Measurements from ENCODE around the gene SIPA1L3.

Gene SIPA1L3

DNA sequence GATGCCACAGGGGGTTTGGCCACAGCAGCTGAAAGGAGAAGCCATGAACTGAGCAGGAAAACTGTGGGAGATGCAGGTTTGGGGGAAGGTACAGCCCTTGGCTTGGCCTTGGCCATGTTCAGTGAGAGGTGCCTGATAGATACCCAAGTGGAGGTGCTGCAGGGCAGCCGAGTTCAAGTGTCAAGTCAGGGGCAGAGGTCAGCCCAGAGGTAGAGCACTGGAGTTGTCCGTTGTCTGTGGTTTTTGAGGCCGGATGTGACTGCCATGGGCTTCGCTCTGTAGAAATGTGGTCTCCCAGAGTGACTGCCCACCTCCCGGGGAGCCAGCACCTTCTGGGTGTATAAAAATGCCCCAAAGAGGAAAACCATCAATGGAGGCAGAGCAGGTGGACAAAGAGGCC is 251.7 kb downstream of the SIPA1L3 start:
- Mint-ChIP-seq H3K4me3 (no peak overlapping the region), H3K36me3 (ENCODE audit: low read depth) (peaks cover 33% of the 10 kb centered on the region), H3K27ac (no peak overlapping the region), H3K4me1 (ENCODE audit: low read depth) (no peaks in the 10 kb centered on the region), H3K27me3 (no peaks in the 10 kb centered on the region), H3K9me3 (peaks cover 4% of the 10 kb centered on the region)

DNA sequence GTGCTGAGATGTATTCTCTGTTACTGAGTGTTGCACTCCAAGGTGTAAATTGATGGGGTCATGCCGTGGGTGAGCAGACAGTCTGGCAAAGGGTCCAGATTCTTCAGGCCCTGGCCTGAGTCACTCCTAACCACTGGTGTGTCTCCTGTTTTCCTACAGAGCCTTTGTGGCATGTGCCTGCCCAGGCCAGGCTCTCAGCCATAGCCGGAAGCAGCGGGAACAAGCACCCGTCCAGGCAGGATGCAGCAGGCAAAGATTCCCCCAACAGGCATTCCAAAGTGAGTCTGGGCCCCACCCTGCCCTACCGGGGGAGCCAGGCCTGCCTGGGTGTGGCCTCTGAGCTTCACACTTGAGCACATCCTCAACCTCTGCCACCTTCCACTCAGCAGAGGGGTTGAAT is 255.1 kb downstream of the SIPA1L3 start:
- H3K36me3 Mint-ChIP-seq (ENCODE audit: low read depth) = peaks cover 30% of the 10 kb centered on the region
- no peak overlapping the region for H3K27ac Mint-ChIP-seq
- no peaks in the 10 kb centered on the region for H3K4me1 Mint-ChIP-seq (ENCODE audit: low read depth)
- no peaks in the 10 kb centered on the region for H3K27me3 Mint-ChIP-seq
- no peak overlapping the region for H3K4me3 Mint-ChIP-seq
- H3K9me3 Mint-ChIP-seq = peaks cover 4% of the 10 kb centered on the region

- Mint-ChIP-seq H3K27ac (no peak overlapping the region), H3K9me3 (peaks cover 4% of the 10 kb centered on the region), H3K27me3 (no peaks in the 10 kb centered on the region), H3K4me3 (no peak overlapping the region), H3K36me3 (ENCODE audit: low read depth) (peaks cover 30% of the 10 kb centered on the region), H3K4me1 (ENCODE audit: low read depth) (no peaks in the 10 kb centered on the region)
Observed at GRCh38 chr19:38162632-38163031, 255.6 kb downstream of the SIPA1L3 start.

GRCh38 chr19:38163419-38164290 is 256.6 kb downstream of the SIPA1L3 start:
- Mint-ChIP-seq H3K4me3 (no peak overlapping the region), H3K9me3 (peaks cover 4% of the 10 kb centered on the region), H3K4me1 (ENCODE audit: low read depth) (no peaks in the 10 kb centered on the region), H3K27ac (no peak overlapping the region), H3K27me3 (no peaks in the 10 kb centered on the region), H3K36me3 (ENCODE audit: low read depth) (peaks cover 30% of the 10 kb centered on the region)

DNA sequence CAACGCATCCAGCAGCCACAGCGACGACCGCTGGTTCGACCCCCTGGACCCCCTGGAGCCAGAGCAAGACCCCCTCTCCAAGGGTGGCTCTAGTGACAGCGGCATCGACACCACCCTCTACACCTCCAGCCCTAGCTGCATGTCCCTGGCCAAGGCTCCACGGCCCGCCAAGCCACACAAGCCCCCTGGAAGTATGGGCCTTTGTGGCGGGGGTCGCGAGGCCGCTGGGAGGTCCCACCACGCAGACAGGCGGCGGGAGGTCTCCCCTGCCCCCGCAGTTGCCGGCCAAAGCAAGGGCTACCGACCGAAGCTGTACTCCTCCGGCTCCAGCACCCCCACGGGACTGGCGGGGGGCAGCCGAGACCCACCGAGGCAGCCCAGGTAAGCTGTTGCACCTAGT is 257.5 kb downstream of the SIPA1L3 start:
- H3K27me3 Mint-ChIP-seq = no peaks in the 10 kb centered on the region
- H3K9me3 Mint-ChIP-seq = peaks cover 4% of the 10 kb centered on the region
- peaks cover 30% of the 10 kb centered on the region for H3K36me3 Mint-ChIP-seq (ENCODE audit: low read depth)
- H3K4me1 Mint-ChIP-seq (ENCODE audit: low read depth) = no peaks in the 10 kb centered on the region
- no peak overlapping the region for H3K27ac Mint-ChIP-seq
- H3K4me3 Mint-ChIP-seq = no peak overlapping the region

DNA sequence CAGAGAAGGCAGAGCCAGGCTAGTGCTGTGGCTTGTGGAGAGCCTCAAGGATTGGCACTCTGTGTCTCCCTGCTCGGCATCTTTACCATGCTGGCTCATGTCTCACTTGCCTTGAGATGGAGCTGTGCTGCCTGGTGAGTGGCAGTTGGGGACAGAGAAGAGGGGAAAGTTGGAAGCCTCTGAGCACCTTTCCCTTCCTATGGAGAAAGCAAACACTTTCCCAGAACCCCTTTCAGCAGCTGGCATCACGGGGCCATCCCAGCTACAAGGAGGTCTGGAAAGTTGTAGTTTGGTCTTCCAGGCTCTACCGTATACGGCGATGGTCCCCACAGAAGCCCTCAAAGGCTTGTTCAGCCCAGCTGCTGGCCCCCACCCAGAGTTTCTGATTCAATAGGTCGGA is 258.3 kb downstream of the SIPA1L3 start:
- Mint-ChIP-seq H3K36me3 (ENCODE audit: low read depth) (peaks cover 30% of the 10 kb centered on the region), H3K4me3 (no peak overlapping the region), H3K27me3 (no peaks in the 10 kb centered on the region), H3K4me1 (ENCODE audit: low read depth) (no peaks in the 10 kb centered on the region), H3K9me3 (peaks cover 4% of the 10 kb centered on the region), H3K27ac (no peak overlapping the region)

DNA sequence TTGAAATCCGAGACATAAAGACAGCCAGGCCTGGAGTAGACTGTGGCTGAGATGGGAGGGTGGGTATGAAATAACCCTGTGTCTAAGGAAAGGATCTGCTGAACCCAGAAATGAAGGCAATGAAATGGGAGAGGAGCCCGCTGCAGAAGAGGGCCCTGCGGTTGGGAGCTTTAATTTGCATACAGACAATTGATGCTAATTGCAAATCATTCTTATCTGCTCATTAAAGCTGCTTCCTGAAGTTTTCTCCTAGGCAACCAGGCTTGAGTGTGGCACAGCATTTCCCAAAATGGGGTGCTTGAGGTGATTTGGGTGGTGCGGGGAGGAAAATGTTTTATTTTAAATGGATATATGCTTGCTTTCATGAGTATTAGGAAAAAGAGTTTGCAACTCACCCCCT is 261.6 kb downstream of the SIPA1L3 start:
- Mint-ChIP-seq H3K9me3 (no peaks in the 10 kb centered on the region), H3K4me3 (no peak overlapping the region), H3K27ac (no peak overlapping the region), H3K36me3 (ENCODE audit: low read depth) (peaks cover 7% of the 10 kb centered on the region), H3K4me1 (ENCODE audit: low read depth) (no peaks in the 10 kb centered on the region), H3K27me3 (no peaks in the 10 kb centered on the region)

GRCh38 chr19:38170334-38170733 is 263.3 kb downstream of the SIPA1L3 start:
- Mint-ChIP-seq H3K9me3 (no peaks in the 10 kb centered on the region), H3K27me3 (no peaks in the 10 kb centered on the region), H3K36me3 (ENCODE audit: low read depth) (peaks cover under 1% of the 10 kb centered on the region), H3K27ac (no peak overlapping the region), H3K4me3 (no peak overlapping the region), H3K4me1 (ENCODE audit: low read depth) (no peaks in the 10 kb centered on the region)

DNA sequence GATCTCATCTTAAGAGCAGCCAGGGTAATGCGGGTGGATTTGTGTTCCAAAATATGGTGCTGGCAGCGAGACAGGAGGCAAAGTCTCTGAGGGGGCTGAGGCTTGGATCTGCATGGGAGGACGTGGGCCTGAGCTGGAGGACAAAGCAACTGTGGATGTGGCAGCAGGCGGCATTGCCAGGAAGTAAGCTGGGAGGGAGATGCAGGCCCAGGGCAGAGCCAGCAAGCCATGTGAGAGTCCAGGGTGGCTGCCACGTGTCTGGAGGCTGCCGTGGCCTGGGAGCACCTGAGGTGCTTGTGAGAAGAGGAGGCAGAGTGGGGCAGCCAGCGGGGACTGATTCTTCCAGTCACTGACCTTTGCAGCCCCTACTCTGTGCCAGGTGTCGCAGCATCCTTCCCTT is 265.0 kb downstream of the SIPA1L3 start:
- no peak overlapping the region for H3K27ac Mint-ChIP-seq

GRCh38 chr19:38173291-38174041 is 266.5 kb downstream of the SIPA1L3 start:
- Mint-ChIP-seq H3K36me3 (ENCODE audit: low read depth) (no peaks in the 10 kb centered on the region), H3K27ac (no peak overlapping the region), H3K4me3 (no peak overlapping the region), H3K9me3 (no peaks in the 10 kb centered on the region), H3K4me1 (ENCODE audit: low read depth) (no peaks in the 10 kb centered on the region), H3K27me3 (no peaks in the 10 kb centered on the region)

More for the DNA sequence above, 265.0 kb downstream of the SIPA1L3 start:
- H3K9me3 Mint-ChIP-seq = no peaks in the 10 kb centered on the region
- no peaks in the 10 kb centered on the region for H3K4me1 Mint-ChIP-seq (ENCODE audit: low read depth)
- no peak overlapping the region for H3K4me3 Mint-ChIP-seq
- no peaks in the 10 kb centered on the region for H3K27me3 Mint-ChIP-seq
- H3K36me3 Mint-ChIP-seq (ENCODE audit: low read depth) = no peaks in the 10 kb centered on the region

GRCh38 chr19:38175422-38175821 is 268.4 kb downstream of the SIPA1L3 start:
- Mint-ChIP-seq H3K36me3 (ENCODE audit: low read depth) (peaks cover 14% of the 10 kb centered on the region), H3K9me3 (peaks cover 4% of the 10 kb centered on the region), H3K27me3 (no peaks in the 10 kb centered on the region), H3K4me1 (ENCODE audit: low read depth) (no peaks in the 10 kb centered on the region), H3K27ac (no peak overlapping the region), H3K4me3 (no peak overlapping the region)

DNA sequence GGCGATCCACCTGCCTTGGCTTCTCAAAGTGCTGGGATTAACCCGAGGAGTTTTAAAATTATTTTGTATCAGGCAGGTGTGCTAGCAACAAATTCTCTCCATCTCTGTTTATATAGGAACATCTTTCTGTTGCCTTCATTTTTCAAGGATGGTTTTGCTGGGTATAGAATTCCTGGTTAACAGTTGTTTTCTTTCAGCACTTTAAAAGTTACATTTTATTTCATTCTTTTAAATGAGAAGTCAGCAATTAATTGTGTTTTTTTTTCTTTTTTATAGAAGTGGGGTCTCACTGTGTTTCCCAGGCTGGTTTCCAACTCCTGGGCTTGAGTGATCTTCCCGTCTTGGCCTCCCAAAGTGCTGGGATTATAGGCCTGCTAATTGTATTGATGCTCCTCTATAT is 273.1 kb downstream of the SIPA1L3 start:
- H3K27me3 Mint-ChIP-seq = no peaks in the 10 kb centered on the region
- H3K27ac Mint-ChIP-seq = no peak overlapping the region
- H3K36me3 Mint-ChIP-seq (ENCODE audit: low read depth) = peaks cover 41% of the 10 kb centered on the region

GRCh38 chr19:38182536-38183210 is 275.7 kb downstream of the SIPA1L3 start:
- Mint-ChIP-seq H3K4me3 (no peak overlapping the region), H3K27ac (no peak overlapping the region), H3K9me3 (peaks cover 9% of the 10 kb centered on the region), H3K27me3 (no peaks in the 10 kb centered on the region), H3K36me3 (ENCODE audit: low read depth) (peaks cover 48% of the 10 kb centered on the region), H3K4me1 (ENCODE audit: low read depth) (no peaks in the 10 kb centered on the region)

More for the DNA sequence above, 273.1 kb downstream of the SIPA1L3 start:
- no peaks in the 10 kb centered on the region for H3K4me1 Mint-ChIP-seq (ENCODE audit: low read depth)
- peaks cover 9% of the 10 kb centered on the region for H3K9me3 Mint-ChIP-seq
- no peak overlapping the region for H3K4me3 Mint-ChIP-seq

- H3K27ac Mint-ChIP-seq = no peak overlapping the region
- H3K27me3 Mint-ChIP-seq = no peaks in the 10 kb centered on the region
- H3K36me3 Mint-ChIP-seq (ENCODE audit: low read depth) = peaks cover 48% of the 10 kb centered on the region
- H3K4me3 Mint-ChIP-seq = no peak overlapping the region
- peaks cover 9% of the 10 kb centered on the region for H3K9me3 Mint-ChIP-seq
- no peaks in the 10 kb centered on the region for H3K4me1 Mint-ChIP-seq (ENCODE audit: low read depth)
Observed at GRCh38 chr19:38183251-38183897, 276.4 kb downstream of the SIPA1L3 start.

All from stimulated activated naive CD8-positive, alpha-beta T cell treated with anti-CD3 and anti-CD28 coated beads, Interleukin-15, Interleukin-2, amounts not matched to agents 100 ng/mL and 50 ng/mL, for 24 hours (primary cell).